Mammary epithelial cell (primary cell): ENCODE data around the gene RANBP9.

Experiments used
- EZH2 ChIP-seq: IDR thresholded peaks from 2 replicates; pipeline ENCODE4 v1.6.1; 2012; ENCODE audit warnings: low read length, inconsistent platforms, borderline replicate concordance
- TF ChIP-seq, protein P1 (sequence below), 2 donors: IDR thresholded peaks in 1 of 2; conservative IDR thresholded peaks in 1 of 2; 2 replicates each; pipeline ENCODE4 v1.5.1; 2011 to 2012; ENCODE audit warnings: inconsistent platforms in 2 of 2, low read length in 2 of 2, mild to moderate bottlenecking in 2 of 2, control low read depth in 1 of 2, low read depth in 1 of 2; ENCODE audit not compliant: insufficient read depth in 1 of 2; ENCODE audit errors: extremely low read depth in 1 of 2

DNA sequence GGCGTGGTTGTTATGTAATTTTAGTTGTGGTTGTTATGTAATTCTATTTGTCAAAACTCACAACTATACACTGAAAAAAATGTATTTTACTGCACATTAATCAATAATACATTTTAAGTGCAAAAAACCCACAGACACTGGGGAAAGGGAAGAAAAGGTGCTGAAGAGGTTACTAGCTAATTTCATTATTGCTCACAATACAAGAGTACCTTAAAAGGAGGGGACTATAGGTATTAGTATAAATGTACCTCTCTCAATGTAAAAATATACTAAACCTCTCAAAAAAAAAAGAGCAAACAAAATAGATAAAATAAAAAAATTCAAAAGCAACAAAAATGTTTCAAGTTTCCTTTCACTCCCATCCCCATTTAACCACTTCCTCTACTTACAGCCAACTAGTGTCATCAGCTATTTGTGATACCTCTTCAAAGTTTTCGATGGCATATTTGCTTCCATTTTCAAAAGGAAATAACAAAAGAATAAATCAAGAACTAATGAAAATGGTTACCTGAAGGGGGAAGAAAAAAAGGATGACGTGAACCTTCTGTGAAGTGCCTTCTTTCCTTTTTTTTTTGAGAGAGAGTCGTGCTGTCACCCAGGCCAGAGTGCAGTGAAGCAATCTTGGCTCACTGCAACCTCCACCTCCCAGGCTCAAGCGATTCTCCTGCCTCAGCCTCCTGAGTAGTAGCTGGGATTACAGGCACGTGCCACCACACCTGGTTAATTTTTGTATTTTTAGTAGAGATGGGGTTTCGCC, 30.2 kb downstream of the RANBP9 start:
- TF ChIP-seq, protein P1, sequence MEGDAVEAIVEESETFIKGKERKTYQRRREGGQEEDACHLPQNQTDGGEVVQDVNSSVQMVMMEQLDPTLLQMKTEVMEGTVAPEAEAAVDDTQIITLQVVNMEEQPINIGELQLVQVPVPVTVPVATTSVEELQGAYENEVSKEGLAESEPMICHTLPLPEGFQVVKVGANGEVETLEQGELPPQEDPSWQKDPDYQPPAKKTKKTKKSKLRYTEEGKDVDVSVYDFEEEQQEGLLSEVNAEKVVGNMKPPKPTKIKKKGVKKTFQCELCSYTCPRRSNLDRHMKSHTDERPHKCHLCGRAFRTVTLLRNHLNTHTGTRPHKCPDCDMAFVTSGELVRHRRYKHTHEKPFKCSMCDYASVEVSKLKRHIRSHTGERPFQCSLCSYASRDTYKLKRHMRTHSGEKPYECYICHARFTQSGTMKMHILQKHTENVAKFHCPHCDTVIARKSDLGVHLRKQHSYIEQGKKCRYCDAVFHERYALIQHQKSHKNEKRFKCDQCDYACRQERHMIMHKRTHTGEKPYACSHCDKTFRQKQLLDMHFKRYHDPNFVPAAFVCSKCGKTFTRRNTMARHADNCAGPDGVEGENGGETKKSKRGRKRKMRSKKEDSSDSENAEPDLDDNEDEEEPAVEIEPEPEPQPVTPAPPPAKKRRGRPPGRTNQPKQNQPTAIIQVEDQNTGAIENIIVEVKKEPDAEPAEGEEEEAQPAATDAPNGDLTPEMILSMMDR (conservative IDR thresholded peaks at IDR 0.05 in 1 of 2, IDR thresholded peaks at IDR 0.05 in 1 of 2; ENCODE audit: extremely low read depth in 1 of 2, insufficient read depth in 1 of 2, low read depth in 1 of 2, low read length in 2 of 2) = no peak
- no peak for TF ChIP-seq EZH2
